Anterior cingulate cortex (tissue), 58 donors: Measurements from ENCODE around the gene CASZ1.

Source experiments
- DNase-seq, 58 donors: peaks; one replicate each; lab custom pipeline; 2025; lab: John Stamatoyannopoulos, UW

The CASZ1 gene

DNA sequence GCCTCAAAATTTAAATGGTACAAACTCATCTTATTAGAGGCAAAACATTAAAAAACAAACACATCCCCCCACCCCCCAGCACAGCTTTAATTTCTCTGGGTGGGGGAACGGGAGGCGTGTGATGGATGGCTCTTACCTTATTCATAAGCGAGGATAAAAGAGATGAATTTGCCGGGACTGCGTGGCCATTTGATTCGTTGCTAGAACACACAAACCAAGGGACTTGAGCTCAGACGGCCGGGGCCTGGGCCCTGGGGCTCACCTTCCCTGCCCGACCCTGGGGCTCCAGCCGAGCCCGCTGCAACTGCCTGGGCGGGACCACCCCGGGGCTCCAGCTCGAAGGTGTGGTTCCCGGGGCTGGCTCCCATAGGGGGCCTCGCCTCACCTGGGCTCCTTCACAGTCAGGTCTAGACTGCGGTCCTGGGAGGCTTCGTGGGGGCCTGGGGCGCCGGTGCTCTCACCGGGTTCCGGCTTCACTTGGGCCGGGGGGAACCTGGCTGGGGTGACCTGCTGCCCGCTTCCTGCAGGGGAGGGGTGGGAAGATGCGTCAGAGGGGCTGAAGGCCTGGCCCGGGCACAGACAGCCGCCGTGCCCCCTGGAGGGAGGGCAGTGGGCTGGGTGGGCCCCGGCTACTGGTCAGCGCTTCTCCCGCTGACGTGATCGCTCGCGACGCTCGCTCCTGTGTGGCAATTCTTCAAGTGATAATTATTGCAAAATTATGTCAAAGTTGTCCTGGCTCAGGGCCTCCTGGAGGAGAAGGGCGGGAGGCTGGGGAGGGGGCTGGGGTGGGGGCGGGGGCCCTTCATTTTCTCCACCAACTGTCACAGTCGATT is 145.7 kb downstream of the CASZ1 start:
- DNase-seq: no peak

DNA sequence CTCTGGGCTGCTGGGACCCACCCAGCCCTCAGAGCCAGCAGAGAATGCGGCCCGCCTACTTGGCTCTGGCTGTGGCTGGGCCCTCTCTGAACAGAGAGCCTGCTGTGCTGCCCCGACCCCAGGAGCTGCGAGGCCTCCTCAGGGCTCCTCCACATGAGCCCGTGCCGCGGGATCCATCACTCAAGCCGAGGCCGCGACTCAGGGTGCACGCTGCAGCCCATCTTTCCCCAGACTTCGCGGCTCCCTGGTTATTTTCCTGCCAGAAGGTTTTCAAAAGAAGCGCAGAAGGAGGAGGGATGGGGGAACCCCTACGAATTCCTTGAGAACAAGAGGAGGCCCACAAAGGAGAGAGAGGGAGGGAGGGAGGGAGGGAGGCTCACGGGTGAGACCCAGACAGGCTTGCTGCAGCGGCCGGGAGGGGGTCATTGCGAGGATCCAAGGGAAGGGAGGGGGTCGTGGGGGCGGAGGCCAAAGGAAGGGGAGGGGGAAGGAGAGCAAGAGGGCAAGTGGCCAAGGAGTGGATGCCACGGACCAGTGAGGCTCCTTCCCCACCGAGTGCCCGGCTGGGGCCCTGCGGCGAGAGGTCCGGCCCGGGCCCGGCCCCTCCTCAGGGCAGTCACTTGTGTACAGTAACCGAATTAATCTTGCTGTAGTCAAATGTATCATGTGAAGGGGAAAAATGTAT is 146.8 kb downstream of the CASZ1 start:
- no peak for DNase-seq

DNA sequence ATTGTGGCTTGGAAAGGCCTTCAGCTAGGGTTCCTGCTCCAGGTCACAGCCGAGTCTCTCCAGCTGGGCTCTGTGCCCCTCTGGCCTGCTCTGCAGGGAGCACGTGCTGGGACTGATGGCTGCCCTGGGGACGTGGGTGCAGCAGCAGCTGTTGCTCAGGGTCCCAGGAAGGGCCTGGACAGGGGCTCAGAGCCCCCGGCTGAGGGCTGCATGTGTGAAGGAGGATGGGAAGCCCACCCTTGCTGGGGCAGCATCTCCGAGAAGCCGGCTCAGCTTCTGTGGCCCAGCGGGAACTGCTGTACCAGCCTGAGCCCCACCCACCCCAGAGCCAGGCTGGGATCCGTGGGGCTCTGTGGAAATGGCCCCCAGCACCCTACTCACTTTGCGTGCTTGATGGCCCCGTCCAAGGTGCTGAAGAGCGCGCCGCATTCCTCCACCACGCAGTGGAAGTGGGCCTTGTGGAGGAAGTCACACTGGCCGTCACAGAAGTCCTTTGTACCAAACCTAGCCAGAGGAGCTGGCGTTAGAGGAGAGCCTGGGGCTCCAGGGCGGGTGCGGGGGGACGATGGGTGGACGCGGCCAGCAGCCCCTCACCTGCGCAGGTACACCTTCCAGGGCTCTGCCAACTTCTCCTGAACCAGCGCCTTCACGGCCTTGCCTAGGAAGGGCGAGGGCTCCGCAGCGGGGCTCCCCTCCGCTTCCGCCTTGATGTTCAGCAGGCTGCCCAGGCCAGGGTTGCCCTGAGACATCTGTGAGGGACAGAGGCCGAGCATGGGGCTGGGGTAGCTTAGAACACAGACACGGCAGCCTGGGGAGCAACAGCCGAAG is 147.5 kb downstream of the CASZ1 start:
- DNase-seq: no peak

DNA sequence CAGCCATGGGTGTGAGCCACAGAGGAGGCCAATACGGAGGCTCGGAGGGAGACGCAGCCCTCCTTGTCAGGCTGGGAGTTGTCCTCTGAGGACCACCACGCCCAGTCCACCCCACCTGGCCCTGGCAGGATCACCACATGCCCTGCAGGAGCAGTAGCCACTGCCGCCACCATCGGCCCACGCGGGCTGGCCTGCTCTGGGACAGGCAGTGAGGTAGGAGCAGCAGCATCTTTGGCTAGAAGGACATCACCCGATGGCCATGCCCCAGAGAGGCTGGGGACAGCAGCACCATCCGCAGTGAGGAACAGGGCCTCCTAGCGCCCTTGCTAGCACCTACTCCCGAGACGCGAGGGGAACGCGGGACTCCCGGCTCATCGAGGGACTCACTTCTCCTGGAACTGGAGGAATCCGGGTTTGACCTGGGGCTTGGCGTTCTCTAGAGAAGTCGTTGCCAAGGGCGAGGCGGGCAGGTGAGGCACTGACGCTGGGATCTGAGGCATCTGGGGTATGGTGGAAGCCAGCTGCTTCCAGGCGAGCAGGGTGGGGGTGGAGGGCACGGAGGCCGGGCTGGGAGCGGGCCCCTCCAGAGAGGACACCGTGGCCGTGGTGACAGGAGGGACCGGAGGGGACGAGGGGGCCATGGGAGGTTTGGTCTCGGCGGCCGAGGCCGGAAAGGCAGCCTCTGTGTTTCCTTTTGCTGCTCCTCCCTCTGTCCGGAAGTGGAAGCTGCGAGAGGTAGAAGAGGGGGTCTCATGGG is 148.9 kb downstream of the CASZ1 start:
- no peak for DNase-seq

DNA sequence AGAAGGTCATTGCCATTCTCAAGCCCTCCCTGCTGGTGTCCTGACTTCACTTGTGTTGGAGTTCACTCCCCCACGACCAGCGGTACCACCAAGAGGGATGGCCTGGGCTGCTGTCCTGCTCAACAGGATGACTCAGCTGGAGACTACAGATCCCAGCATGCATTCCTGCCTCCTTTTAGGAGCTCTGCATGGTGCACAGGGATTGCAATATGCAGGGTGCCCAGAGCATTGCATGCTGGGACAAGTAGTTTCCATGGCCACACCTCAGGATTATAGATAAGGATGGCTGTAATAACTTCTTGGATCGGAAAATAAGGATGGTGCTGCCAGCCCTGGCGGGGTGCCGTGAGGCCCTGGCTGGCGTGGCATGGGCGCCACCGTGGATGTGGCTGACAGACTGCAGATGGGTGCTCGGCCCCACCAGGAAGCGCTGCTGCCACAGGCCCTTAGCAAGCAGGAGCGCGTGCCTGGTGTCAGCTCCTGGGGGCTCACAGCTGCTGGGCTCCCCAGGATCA is 150.0 kb downstream of the CASZ1 start:
- peak in 9 of 58 donors; percentile 6 to 54 (median 29) for DNase-seq

DNA sequence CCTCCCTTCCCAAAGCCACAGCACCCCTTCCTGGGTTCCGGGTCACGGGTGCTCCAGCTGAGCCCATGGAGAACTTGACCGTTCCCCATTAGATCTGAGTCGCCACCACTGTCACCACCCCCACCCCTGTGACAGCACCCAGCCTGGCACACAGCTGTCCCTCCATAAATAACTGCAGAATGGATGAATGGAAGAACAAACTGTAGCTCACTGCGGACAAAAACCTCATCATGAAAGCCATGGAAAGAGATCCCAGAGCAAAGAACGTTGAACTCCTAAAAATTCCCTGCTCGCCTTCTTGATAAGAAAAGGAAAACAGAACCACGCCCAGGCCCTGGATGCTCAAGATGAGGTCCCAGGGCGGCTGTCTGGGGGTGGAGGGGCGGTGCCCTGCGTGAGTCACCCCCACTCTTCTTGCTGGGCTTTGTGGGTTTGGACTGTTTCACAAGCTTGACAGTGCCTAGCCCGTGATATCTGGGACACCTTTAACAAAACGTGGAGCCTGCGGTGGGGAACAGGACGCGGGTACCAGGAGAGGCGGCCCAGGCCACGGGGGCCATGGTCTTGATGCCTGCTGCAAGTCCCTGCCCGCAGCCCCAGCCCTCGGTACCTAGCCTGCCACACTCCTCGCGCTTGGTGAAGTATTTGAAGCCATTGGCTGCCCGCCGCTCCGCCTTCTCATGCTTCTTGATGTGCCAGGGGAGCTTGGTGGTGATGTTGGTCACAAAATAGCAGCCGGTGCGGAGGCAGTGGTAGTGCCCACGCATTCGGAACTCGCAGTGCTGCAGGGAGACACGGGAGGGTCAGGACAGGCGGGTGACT is 151.9 kb downstream of the CASZ1 start:
- DNase-seq: peak in 20 of 58 donors; percentile 4 to 68 (median 23)

DNA sequence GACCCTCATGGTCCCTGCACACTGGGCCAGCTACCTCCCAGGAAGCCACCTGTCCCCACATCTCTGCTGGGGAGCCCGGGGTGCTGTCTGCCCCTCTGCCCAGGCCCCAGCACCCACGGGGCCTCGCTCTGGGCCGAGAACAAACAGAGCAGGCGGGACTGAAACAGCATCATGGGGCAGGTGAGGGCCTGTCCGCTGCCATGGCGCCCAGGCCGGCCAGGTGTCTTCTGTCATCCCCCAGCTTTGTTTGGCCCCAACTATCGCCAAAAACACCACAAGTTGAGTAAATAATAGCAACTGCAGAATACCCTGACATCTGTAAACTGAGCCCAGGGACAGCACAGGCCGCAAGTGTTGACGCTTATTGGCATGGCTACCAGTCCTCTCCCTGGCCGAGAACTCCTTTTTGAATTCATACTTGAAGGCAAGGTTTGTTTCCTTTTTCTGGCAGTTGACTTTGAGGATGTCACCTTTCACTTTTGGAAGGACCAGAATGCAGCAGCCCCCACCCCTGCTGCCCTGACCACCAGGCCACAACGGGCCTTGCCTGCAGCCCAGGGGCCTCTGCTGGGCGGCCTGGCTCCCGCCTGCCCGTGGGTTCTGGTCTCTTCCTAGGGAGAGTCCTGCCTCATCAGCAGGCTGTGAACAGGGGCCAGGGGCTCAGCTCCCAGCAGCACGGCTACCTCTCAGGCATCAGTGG is 152.7 kb downstream of the CASZ1 start:
- no peak for DNase-seq

DNA sequence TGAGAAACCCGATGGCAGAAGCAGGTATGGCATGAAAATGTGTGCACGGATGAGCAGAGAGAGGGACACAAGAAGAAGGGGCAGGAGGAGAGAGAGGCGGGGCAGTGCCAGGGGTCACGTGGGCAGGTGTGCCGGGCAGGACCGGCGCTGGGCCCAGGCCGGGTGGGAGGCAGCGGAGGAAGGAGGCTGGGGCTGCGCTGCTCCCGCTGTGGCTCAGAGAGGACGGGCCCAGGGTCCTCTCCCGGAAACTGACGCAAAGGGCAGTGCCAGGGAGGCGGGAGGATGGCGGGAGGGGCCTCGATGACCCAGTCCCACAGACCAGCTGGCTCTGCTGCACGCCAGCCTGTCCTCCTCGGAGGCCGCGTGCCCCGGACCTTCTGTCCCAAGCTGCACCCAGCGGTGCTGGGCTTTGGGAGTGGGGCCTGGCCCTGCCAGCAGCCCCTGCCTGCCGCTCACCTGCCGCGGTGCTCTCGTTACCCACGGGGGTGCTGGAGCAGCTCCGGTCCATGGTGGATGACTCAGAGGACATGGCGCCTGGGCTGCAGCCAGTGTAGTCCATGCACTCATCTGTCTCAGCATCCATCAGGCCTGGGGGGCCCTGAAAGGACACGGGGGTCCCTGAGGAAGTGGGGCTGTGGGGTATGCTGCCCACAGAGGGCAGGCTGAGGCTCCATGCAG is 153.9 kb downstream of the CASZ1 start:
- DNase-seq: no peak

DNA sequence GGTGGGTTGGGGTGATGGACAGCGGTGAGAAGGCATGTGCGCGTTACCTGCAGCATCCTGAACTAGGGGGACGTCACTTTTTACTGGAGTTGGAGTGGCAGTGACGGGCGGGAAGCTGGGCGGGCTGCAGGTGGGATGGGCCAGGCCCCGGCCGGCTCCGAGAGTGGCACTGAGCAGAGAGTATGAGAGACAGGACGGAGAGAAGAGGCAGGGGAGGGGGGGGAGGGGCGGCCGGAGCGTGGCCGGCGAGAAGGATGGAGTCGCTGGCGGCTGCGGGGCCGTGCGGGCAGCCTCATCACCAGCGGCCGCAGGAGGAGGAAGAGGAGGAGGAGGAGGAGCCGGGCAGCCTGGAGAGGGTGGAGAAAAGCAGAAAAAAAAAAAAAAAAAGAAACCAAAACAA is 154.5 kb downstream of the CASZ1 start:
- no peak for DNase-seq

DNA sequence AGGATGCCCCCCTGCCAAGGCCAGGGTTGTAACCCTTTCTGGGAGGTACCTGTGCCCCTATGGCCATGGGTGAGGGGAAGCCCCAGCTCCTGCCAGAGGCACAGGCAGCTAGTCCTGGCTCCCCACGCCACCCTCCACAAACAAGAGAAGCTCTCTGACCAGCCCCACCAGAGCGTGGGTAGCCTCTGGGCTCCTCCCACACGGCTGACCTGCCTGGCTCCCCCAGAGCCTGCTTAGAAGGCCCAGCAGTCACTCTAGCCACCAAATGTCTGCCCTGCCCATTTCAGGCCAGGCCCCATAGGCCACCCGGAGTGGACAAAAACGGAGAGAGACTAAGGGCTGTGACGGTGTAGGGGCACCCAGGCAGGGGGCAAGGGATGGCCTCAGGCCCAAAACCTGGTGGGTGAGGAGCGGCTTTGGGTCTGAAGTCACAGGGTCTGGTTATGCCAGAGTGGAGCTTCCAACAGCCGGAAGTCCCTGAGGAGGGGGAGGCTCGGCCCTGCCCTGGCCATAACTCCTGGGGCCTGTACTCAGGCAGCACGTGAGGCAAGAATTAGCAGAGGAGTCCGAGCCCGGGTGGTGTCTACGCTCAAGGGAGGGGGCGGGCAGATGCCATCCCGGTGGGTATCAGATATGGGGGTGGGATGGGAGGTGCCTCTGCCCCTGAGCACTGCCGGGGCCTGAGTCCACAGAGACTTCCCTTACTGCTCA is 155.4 kb downstream of the CASZ1 start:
- DNase-seq: no peak

DNA sequence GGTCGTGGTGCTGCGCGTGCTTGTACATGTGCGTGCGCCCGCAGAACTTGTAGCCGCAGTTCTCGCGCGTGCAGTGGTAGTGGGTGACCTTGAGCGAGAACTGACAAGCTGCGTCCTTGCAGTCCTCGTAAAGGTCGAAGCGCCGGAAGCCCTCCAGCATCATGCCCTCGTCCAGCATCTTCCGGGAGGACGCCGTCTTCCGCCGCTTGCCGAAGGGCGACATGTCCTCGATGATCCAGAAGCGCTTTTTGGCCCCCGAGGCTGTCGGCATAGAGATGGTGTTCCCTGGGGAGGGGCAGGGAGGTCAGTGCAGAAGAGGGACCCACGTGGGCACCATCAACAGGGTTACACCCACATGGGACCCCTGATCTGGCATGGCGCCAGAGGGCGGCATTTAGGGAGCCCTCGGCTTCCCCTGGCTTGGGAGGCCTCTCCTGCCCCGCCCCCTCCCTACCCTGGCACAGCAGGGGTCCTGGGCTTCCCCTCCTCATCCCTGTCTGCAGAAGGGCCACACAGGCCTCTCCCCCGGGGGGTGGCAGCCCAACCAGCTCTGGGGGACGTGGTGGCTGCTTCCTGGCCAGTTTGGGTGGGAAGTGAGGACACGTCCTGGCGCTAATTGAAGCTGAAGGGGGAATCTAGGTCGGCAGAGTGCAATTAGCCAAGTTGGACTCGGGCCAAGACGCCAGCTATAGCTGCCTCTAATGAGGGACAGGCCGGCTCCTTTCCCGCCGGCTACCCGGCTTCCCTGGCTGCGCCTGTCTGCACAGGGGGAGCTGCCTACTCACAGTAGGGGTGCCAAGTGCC is 156.5 kb downstream of the CASZ1 start:
- peak in 41 of 58 donors; percentile 3 to 71 (median 31) for DNase-seq

DNA sequence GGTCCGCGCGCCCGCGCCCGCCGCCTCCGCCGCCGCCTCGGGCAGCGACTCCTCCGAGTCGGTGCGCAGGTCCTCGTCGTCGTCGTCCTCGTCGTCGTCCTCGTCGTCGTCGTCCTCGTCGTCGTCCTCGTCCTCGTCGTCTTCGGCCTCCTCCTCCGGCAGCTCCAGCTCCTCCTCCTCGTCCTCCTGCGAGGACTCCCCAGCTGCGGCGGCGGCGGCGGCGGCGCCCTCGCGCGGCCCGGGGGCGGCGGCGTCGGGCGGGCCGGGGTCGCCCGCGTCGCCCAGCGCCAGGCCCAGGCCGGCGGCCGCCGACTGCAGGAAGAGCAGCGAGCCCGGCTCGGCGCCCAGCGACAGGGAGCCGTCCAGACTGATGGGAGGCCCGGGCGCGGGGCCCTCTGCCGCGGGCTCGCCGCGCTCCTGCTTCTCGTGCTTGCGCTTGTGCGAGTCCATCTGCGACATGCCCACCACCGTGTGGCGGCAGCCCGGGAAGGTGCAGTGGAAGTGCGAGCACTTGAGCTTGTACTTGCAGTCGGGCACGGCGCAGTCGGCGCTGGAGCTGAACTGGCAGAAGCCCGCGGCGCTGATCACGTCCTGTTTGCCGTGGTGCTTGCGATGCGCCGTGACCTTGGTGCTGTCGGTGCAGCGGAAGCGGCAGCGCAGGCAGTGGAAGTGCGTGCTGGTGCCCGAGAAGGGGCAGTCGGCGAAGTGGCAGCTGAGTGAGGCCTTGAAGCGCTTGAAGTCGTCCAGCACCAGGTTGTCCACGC is 157.3 kb downstream of the CASZ1 start:
- no peak for DNase-seq

DNA sequence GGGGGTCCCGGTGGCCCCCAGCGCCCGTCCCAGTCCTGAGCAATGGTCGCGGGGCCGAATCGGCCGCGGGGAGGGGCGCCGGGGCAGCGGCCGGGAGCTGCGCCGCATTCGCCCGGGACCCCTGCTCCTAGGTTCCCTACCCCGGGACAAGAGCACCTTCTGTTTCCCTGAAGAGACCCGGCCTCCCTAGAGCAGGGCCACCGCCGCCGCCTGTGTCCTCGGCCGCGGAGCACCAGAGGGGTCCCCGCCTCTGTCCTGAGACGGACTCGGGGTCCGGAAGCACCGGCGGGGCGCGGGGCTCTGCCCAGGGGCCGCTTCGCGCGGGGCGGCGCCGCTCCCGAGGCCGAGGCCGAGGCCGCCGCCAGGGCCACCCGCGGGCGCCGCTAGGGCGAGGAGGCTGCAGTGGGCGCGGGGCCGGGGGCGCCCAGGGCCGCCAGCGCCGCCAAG is 157.9 kb downstream of the CASZ1 start:
- no peak for DNase-seq

DNA sequence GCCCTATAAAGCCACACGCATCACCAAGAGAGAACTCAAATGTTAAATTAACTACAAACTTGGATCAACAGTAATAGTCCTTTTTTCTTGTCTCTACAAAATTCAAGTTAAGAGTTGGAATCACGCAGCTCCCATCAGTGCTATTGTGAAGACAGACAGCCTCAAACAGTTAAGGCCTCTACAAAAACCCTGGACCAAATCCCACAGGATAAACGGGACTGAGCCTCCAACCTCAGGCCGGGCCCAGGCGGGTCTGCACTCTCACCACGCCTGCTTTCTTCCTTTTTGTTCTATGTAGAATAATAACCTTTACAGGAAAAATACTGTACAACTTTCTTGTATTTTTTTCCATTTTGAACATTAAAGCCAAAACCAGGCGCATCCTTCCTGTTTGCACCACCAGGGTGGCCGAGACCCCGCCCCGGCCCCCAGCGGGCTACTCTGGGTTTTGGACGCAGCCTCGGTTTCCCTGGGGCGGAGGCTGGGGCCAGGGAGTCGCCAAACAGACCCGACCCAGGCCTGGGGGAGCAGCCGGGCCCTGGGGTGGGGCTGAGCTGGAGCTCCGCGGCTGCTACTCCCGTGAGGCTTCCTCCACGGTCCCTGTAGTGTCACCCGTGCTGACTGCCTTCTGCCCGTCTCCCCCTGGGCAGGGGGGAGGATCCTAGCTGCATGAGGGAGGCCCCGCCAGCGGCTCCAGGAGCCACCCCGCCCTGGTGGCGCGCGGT is 158.4 kb downstream of the CASZ1 start:
- DNase-seq: no peak

DNA sequence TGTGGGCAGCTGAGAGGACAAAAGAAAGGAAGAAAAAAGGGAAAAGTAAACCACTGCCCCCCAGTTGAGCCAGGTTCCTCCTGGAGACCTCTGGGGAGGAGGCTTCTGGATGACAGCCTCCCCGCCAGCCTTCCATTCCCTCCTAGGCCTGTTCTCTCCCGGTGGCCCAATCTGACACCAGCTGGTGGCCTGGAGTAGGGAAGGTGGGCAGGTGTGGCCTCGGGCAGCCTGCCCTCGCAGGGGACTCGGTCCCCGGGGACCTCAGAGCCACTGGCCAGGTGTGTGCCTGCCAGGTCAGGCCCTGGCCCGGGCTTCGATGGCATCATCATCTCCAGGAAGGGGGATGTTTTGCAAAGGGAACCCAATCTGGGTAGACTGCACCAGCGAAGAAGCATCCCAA is 159.0 kb downstream of the CASZ1 start:
- DNase-seq: no peak
